Measurements from ENCODE around the gene JUNB. TPM values are rescaled to one million over a fixed set of nuclear protein-coding genes. Genes with fewer than 3 reads are reported as not detected.
"Not testable (repeated sequence)": the region's sequence is repeated elsewhere in the genome, so short reads cannot be mapped to it uniquely, and the experiment has no call there.

The JUNB gene
- total RNA-seq, 1 donor from 2014 or later: 31.3 TPM

- Mint-ChIP-seq H3K27ac (no peak overlapping the region), H3K36me3 (peaks cover 5% of the 10 kb centered on the region), H3K27me3 (no peaks in the 10 kb centered on the region), H3K9me3 (no peaks in the 10 kb centered on the region), H3K4me3 (no peak overlapping the region), H3K4me1 (ENCODE audit: unreplicated experiment) (peaks cover 25% of the 10 kb centered on the region)
- TF ChIP-seq CTCF (conservative IDR thresholded peaks at IDR 0.05): no peak
- no peak for DNase-seq (ENCODE audit: extremely low spot score, unreplicated experiment)
These were observed 5.9 kb downstream of the JUNB start for GRCh38 chr19:12797141-12797587.

GRCh38 chr19:12797607-12798006, 6.3 kb downstream of the JUNB start:
- H3K9me3 Mint-ChIP-seq, H3K27ac Mint-ChIP-seq, H3K4me3 Mint-ChIP-seq: not testable (repeated sequence)

GRCh38 chr19:12799742-12800465, 8.6 kb downstream of the JUNB start:
- Mint-ChIP-seq H3K27me3 (peaks cover 3% of the 10 kb centered on the region), H3K36me3 (peaks cover 5% of the 10 kb centered on the region), H3K27ac (no peak overlapping the region), H3K4me1 (ENCODE audit: unreplicated experiment) (peaks cover 24% of the 10 kb centered on the region), H3K9me3 (no peaks in the 10 kb centered on the region), H3K4me3 (peak overlapping the region; percentile 93)
- no peak for DNase-seq (ENCODE audit: extremely low spot score, unreplicated experiment)
- no peak for TF ChIP-seq CTCF (conservative IDR thresholded peaks at IDR 0.05)

More at GRCh38 chr19:12797607-12798006, 6.3 kb downstream of the JUNB start:
- H3K36me3 Mint-ChIP-seq; DNase-seq (ENCODE audit: extremely low spot score, unreplicated experiment); H3K27me3 Mint-ChIP-seq: not testable (repeated sequence)
- peaks cover 29% of the 10 kb centered on the region for H3K4me1 Mint-ChIP-seq (ENCODE audit: unreplicated experiment)

GRCh38 chr19:12800466-12800770, 9.1 kb downstream of the JUNB start:
- H3K27ac Mint-ChIP-seq: peak overlapping the region; percentile 81
- H3K36me3 Mint-ChIP-seq: peaks cover 5% of the 10 kb centered on the region
- H3K27me3 Mint-ChIP-seq: peaks cover 3% of the 10 kb centered on the region
- no peaks in the 10 kb centered on the region for H3K9me3 Mint-ChIP-seq
- no peak for TF ChIP-seq CTCF (conservative IDR thresholded peaks at IDR 0.05)
- DNase-seq (ENCODE audit: extremely low spot score, unreplicated experiment): no peak
- peaks cover 24% of the 10 kb centered on the region for H3K4me1 Mint-ChIP-seq (ENCODE audit: unreplicated experiment)
- peak overlapping the region; percentile 93 for H3K4me3 Mint-ChIP-seq

- peak overlapping the region; percentile 81 for H3K27ac Mint-ChIP-seq
- H3K27me3 Mint-ChIP-seq: peaks cover 3% of the 10 kb centered on the region
- DNase-seq (ENCODE audit: extremely low spot score, unreplicated experiment): no peak
- no peak for TF ChIP-seq CTCF (conservative IDR thresholded peaks at IDR 0.05)
- no peaks in the 10 kb centered on the region for H3K9me3 Mint-ChIP-seq
- peaks cover 23% of the 10 kb centered on the region for H3K4me1 Mint-ChIP-seq (ENCODE audit: unreplicated experiment)
- H3K4me3 Mint-ChIP-seq: peak overlapping the region; percentile 93
- peaks cover 5% of the 10 kb centered on the region for H3K36me3 Mint-ChIP-seq
These were observed 9.7 kb downstream of the JUNB start for GRCh38 chr19:12800923-12801465.

GRCh38 chr19:12801466-12802266, 10.4 kb downstream of the JUNB start, which contains the start of the genes PRDX2 and THSD8:
TSS of gene PRDX2 (minus strand) at chr19:12801800. CDS start at chr19:12801261, 539 bp downstream.
TSS of gene THSD8 (plus strand) at chr19:12802069. CDS start at chr19:12802072, 3 bp downstream.
- peaks cover 22% of the 10 kb centered on the region for H3K4me1 Mint-ChIP-seq (ENCODE audit: unreplicated experiment)
- TF ChIP-seq CTCF (conservative IDR thresholded peaks at IDR 0.05): peak; percentile 10
- peak; percentile 89 for DNase-seq (ENCODE audit: extremely low spot score, unreplicated experiment)

More at GRCh38 chr19:12801466-12802266, 10.4 kb downstream of the JUNB start, which contains the start of the genes PRDX2 and THSD8:
- Mint-ChIP-seq H3K36me3 (peaks cover 1% of the 10 kb centered on the region), H3K27ac (peak within 1 kb of the TSS; percentile 81), H3K4me3 (peak within 1 kb of the TSS; percentile 93), H3K27me3 (peaks cover 3% of the 10 kb centered on the region), H3K9me3 (no peaks in the 10 kb centered on the region)

All from type B pancreatic cell (in vitro differentiated cells).